Retinal pigment epithelial cell (primary cell): ENCODE measurements around the gene AGBL1.

Experiments used
- DNase-seq: peaks from one replicate; pipeline ENCODE4 v3.0.0-alpha.2; 2010; ENCODE audit warnings: low read depth
- H3K4me3 ChIP-seq: 2 replicates; pipeline ENCODE4 v1.5.1; 2011; ENCODE audit warnings: mild to moderate bottlenecking, low read length, control low read depth, moderate library complexity
- CTCF ChIP-seq: conservative IDR thresholded peaks from 2 replicates; pipeline ENCODE4 v1.5.1; 2011; ENCODE audit warnings: low read depth, low read length, control low read depth, inconsistent platforms

AGBL1 gene

GRCh38 chr15:86892774-86893449 is 813.2 kb downstream of the AGBL1 start:
- DNase-seq, result no peak
- no peak overlapping the region for H3K4me3 ChIP-seq
- no peak for TF ChIP-seq CTCF

GRCh38 chr15:86894269-86894668 is 814.6 kb downstream of the AGBL1 start:
- no peak overlapping the region for H3K4me3 ChIP-seq
- no peak for DNase-seq
- no peak for TF ChIP-seq CTCF

DNA sequence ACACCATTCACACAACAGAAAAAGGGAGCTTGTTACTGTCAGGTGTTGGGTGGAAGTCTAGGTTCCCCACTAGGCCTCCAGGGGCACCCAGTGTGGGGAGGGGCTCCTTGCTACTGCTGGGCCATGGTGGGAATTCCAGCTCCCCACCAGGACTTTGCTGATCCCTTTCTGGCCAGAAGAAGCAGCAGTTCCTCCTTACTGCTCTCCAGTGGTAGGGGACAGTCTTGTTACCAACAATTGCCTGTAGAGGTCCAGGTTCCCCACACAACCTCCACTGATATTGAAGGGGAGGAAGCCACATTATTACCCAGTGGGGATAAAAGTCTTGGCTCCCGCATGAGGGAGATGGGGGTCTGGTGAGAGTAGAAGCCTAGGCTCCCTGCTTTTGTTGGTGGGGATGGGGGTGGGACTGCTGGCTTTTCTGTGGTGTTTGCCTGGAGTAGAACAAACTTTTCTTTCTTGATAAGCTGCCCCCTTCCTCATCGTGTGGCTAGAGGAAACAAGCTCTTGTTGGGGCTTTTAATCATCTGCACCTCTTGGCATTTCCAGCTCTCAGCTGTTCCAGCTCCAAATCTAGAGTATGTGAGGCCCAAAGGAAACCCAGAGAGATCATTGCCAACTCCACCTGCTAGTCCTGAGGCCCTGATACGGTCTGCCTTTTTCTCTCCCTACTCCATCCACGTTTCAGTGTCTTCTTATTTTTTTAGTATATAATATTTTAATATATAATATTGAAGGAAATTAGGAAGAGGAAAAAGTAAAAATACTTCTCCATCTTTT is 824.2 kb downstream of the AGBL1 start:
- DNase-seq, result no peak
- TF ChIP-seq CTCF, result no peak
- no peak overlapping the region for H3K4me3 ChIP-seq

- no peak for DNase-seq
- no peak for TF ChIP-seq CTCF
- H3K4me3 ChIP-seq, result no peak overlapping the region
Observed at GRCh38 chr15:86905625-86906256, 826.1 kb downstream of the AGBL1 start.

DNA sequence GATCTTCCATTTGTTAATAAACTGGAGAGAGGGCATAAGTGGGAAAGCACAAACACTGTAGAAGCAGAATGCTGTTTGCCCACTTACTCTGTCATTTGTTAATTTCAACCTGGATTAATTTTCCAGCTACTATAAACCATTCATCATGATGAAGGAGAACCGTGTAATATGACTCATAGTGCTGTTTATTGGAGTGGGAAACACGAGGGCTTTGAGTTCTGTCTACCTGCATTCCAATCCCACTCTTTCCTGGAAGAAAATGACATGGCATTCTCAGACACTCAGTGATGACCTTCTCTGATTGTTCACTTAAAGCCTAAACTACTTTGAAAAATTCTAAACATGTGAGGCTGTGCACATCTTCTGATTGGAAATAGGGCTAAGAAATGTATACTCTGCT is 826.7 kb downstream of the AGBL1 start:
- no peak for TF ChIP-seq CTCF
- H3K4me3 ChIP-seq, result no peak overlapping the region
- no peak for DNase-seq

GRCh38 chr15:86911022-86911421 is 831.4 kb downstream of the AGBL1 start:
- TF ChIP-seq CTCF, result no peak
- DNase-seq, result no peak

More at GRCh38 chr15:86911022-86911421, 831.4 kb downstream of the AGBL1 start:
- no peak overlapping the region for H3K4me3 ChIP-seq
